Measurements from ENCODE around the gene SNX6. TPM values are rescaled to one million over a fixed set of nuclear protein-coding genes. Genes with fewer than 3 reads are reported as not detected.
"Not testable (repeated sequence)": the region's sequence is repeated elsewhere in the genome, so short reads cannot be mapped to it uniquely, and the experiment has no call there.

The SNX6 gene
- total and polyA plus RNA-seq, 8 donors: 71.3 to 123 (median 107) TPM

- ATAC-seq (peak; percentile 58), DNase-seq (peak in 3 of 4 donors; percentile 7 to 36 (median 35))
- Histone ChIP-seq H3K9me3 (no peaks in the 10 kb centered on the region), H3K4me3 (no peak overlapping the region), H3K36me3 (no peaks in the 10 kb centered on the region), H3K27ac (peak overlapping the region in 1 of 2 donors; percentile 46), H3K27me3 (no peaks in the 10 kb centered on the region), H3K4me1 (peaks cover 0 to 15% of the 10 kb centered on the region in 2 donors)
- intact Hi-C loops (cut with DNase I): no loop called here
- TF ChIP-seq, protein P1, sequence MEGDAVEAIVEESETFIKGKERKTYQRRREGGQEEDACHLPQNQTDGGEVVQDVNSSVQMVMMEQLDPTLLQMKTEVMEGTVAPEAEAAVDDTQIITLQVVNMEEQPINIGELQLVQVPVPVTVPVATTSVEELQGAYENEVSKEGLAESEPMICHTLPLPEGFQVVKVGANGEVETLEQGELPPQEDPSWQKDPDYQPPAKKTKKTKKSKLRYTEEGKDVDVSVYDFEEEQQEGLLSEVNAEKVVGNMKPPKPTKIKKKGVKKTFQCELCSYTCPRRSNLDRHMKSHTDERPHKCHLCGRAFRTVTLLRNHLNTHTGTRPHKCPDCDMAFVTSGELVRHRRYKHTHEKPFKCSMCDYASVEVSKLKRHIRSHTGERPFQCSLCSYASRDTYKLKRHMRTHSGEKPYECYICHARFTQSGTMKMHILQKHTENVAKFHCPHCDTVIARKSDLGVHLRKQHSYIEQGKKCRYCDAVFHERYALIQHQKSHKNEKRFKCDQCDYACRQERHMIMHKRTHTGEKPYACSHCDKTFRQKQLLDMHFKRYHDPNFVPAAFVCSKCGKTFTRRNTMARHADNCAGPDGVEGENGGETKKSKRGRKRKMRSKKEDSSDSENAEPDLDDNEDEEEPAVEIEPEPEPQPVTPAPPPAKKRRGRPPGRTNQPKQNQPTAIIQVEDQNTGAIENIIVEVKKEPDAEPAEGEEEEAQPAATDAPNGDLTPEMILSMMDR (IDR thresholded peaks at IDR 0.05): no peak
Observed at GRCh38 chr14:34665785-34666435, 36.0 kb upstream of the SNX6 start.

DNA sequence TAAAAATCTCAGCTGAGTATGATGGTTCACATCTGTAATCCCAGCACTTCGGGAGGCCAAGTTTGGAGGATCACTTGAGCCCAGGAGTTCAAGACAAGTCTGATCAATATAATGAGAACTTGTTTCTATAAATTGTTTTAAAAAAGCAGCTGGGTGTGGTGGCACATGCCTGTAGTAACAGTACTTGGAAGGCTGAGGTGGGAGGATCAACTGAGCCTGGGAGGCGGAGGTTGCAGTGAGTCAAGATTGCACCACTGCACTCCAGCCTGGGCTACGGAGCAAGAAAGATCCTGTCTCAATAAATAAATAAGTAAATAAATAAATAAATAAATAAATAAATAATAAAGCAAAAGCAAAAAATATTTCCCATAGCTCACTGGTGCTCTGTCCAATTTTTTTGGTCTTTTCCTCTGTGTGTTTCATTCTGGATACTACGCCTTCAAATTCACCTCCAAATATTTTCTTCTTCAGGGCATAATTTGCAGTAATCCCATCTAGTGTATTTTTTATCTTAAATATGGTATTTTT, 32.7 kb upstream of the SNX6 start:
- Histone ChIP-seq H3K36me3 (no peaks in the 10 kb centered on the region), H3K27ac (no peak overlapping the region), H3K9me3 (no peaks in the 10 kb centered on the region), H3K4me1 (peaks cover 0 to 15% of the 10 kb centered on the region in 2 donors), H3K4me3 (no peak overlapping the region), H3K27me3 (no peaks in the 10 kb centered on the region)
- ATAC-seq (no peak), DNase-seq (no peak)
- intact Hi-C loops (cut with DNase I): no loop called here
- TF ChIP-seq, protein P1 (IDR thresholded peaks at IDR 0.05): no peak

DNA sequence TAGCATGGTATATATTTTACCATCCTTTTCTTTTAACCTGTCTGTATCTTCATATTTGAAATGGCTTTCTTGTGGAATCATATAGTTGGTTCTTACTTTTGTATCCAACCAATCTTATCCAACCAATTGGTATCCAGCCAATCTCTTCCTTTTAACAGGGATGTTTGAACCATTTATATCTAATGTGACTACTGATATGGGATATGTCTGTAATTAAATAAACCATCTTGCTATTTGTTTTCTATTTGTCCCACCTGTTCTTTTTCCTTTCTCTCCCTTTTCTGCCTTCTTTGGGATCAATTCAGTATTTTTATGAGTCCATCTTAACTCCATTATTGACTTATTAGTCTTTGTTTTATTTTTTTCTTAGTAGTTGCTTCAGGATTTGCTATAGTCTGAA, 30.8 kb upstream of the SNX6 start:
- H3K4me1 ChIP-seq: peaks cover 0 to 2% of the 10 kb centered on the region in 2 donors
- H3K27ac ChIP-seq: no peak overlapping the region
- H3K9me3 ChIP-seq: no peaks in the 10 kb centered on the region
- ATAC-seq (no peak), DNase-seq (no peak)
- H3K36me3 ChIP-seq: no peaks in the 10 kb centered on the region
- intact Hi-C loops (cut with DNase I): no loop called here
- no peaks in the 10 kb centered on the region for H3K27me3 ChIP-seq
- TF ChIP-seq, protein P1 (IDR thresholded peaks at IDR 0.05): no peak
- H3K4me3 ChIP-seq: no peak overlapping the region

GRCh38 chr14:34655959-34656358, 26.0 kb upstream of the SNX6 start:
- ATAC-seq: no peak
- no peaks in the 10 kb centered on the region for H3K36me3 ChIP-seq
- DNase-seq: no peak
- TF ChIP-seq, protein P1 (IDR thresholded peaks at IDR 0.05): no peak
- no peaks in the 10 kb centered on the region for H3K27me3 ChIP-seq
- no peaks in the 10 kb centered on the region for H3K9me3 ChIP-seq
- intact Hi-C loops (cut with DNase I): no loop called here
- H3K27ac ChIP-seq: no peak overlapping the region
- H3K4me3 ChIP-seq: no peak overlapping the region
- no peaks in the 10 kb centered on the region for H3K4me1 ChIP-seq

GRCh38 chr14:34653073-34653472, 23.1 kb upstream of the SNX6 start:
- intact Hi-C loops (cut with DNase I); H3K9me3 ChIP-seq; H3K27me3 ChIP-seq; ATAC-seq; H3K4me3 ChIP-seq; H3K4me1 ChIP-seq; H3K36me3 ChIP-seq; DNase-seq; H3K27ac ChIP-seq: not testable (repeated sequence)

- H3K27ac ChIP-seq; DNase-seq; H3K4me1 ChIP-seq; H3K27me3 ChIP-seq; ATAC-seq; intact Hi-C loops (cut with DNase I); H3K9me3 ChIP-seq; H3K4me3 ChIP-seq; H3K36me3 ChIP-seq: not testable (repeated sequence)
Observed at GRCh38 chr14:34652348-34652747, 22.4 kb upstream of the SNX6 start.

Data from left lung (tissue), 10 donors.